Measurements from ENCODE around the gene SIRT2. TPM values are rescaled to one million over a fixed set of nuclear protein-coding genes. Genes with fewer than 3 reads are reported as not detected.

SIRT2 gene
- polyA plus RNA-seq, 3 donors: 57.5 to 65.9 (median 64.3) TPM

DNA sequence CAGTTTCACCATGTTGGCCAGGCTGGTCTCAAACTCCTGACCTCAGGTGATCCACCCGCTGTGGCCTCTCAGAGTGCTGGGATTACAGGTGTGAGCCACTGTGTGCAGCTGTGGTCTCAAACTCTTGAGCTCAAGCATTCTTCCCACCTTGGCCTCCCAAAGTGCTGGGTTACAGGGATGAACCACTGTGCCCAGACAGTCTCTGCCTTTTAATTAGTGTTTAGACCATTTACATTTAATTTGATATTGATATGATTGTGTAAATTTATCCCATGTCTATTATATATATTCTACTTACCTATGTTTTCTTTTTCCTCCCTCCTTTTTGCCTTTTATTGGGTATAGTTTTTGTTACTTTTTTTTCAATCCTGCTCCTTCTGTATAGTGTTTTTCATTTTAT, 2.3 kb upstream of the SIRT2 start:
- Histone ChIP-seq H3K4me2 (replicated peaks; ENCODE audit: extremely low read depth, low read length, poor library complexity, severe bottlenecking) (no peak overlapping the region), H3K4me1 (ENCODE audit: control insufficient read depth in 1 of 2, insufficient read depth in 2 of 2, low read length in 2 of 2) (peaks cover 18 to 28% of the 10 kb centered on the region in 2 donors), H3K36me3 (replicated peaks in 1 of 2; ENCODE audit: control insufficient read depth in 1 of 2, insufficient read depth in 2 of 2, low read length in 2 of 2) (peaks cover 22% of the 10 kb centered on the region in 2 donors), H3K9ac (ENCODE audit: insufficient read depth, low read length, poor library complexity, severe bottlenecking) (no peak overlapping the region), H3K79me2 (ENCODE audit: insufficient read depth, low read length) (peaks cover 46% of the 10 kb centered on the region), H3K4me3 (replicated peaks in 1 of 3; ENCODE audit: low read depth in 2 of 3, low read length in 3 of 3) (no peak overlapping the region), H4K20me1 (ENCODE audit: insufficient read depth, low read length) (no peaks in the 10 kb centered on the region), H2AFZ (ENCODE audit: insufficient read depth, low read depth, low read length, poor library complexity, severe bottlenecking) (no peak overlapping the region), H3K27me3 (ENCODE audit: control insufficient read depth in 2 of 2, insufficient read depth in 2 of 2, low read length in 2 of 2) (no peaks in the 10 kb centered on the region), H3K9me3 (replicated peaks in 1 of 2; ENCODE audit: control insufficient read depth in 1 of 2, insufficient read depth in 1 of 2, low read length in 2 of 2) (no peaks in the 10 kb centered on the region), H3K27ac (ENCODE audit: low read depth in 1 of 2, low read length in 2 of 2) (no peak overlapping the region)
- WGBS (ENCODE audit: insufficient coverage): 100% methylated on average over 1 of the region's 1 CpG
- no peak for DNase-seq
- TF ChIP-seq, protein P1, sequence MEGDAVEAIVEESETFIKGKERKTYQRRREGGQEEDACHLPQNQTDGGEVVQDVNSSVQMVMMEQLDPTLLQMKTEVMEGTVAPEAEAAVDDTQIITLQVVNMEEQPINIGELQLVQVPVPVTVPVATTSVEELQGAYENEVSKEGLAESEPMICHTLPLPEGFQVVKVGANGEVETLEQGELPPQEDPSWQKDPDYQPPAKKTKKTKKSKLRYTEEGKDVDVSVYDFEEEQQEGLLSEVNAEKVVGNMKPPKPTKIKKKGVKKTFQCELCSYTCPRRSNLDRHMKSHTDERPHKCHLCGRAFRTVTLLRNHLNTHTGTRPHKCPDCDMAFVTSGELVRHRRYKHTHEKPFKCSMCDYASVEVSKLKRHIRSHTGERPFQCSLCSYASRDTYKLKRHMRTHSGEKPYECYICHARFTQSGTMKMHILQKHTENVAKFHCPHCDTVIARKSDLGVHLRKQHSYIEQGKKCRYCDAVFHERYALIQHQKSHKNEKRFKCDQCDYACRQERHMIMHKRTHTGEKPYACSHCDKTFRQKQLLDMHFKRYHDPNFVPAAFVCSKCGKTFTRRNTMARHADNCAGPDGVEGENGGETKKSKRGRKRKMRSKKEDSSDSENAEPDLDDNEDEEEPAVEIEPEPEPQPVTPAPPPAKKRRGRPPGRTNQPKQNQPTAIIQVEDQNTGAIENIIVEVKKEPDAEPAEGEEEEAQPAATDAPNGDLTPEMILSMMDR (IDR thresholded peaks at IDR 0.05): no peak
- H3K36me3 Mint-ChIP-seq: peaks cover 29 to 36% of the 10 kb centered on the region in 2 donors
- H3K27ac Mint-ChIP-seq: peak overlapping the region in 2 of 7 donors; percentile 61 to 97
- H3K27me3 Mint-ChIP-seq (ENCODE audit: low read depth in 3 of 3): peaks cover 0 to 1% (median 0%) of the 10 kb centered on the region in 3 donors
- H3K4me1 Mint-ChIP-seq: peaks cover 30% of the 10 kb centered on the region
- H3K9me3 Mint-ChIP-seq: peaks cover 0 to 3% (median 0%) of the 10 kb centered on the region in 7 donors
- intact Hi-C loops (cut with micrococcal nuclease): no loop called here
- H3K4me3 Mint-ChIP-seq: no peak overlapping the region

DNA sequence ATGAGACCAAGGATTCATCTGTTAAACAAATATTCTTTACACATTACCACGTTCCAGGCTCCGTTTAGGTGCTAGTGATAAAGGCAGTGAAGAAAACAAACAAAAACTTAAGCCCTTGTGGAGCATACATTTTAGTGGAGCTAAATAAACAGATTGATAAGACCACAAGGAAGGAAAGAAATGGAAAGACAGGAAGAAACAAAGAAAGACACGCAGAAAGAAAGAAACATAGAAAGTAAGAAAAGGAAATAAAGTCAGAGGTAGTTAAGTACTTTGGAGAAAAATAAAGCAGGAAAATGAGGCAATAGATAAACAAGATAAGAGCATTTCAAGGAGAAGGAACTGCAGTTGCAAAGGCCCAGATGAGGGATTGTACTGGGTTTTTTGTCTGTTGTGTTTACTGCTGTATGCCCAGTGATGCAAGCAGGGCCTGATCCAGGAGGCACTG, 1.3 kb upstream of the SIRT2 start:
- peaks cover 52% of the 10 kb centered on the region for H3K79me2 ChIP-seq (ENCODE audit: insufficient read depth, low read length)
- 38% methylated on average over 1 of the region's 3 CpGs for WGBS (ENCODE audit: insufficient coverage)
- no peak for DNase-seq

More for the DNA sequence above, 1.3 kb upstream of the SIRT2 start:
- TF ChIP-seq, protein P1 (IDR thresholded peaks at IDR 0.05): no peak
- H4K20me1 ChIP-seq (ENCODE audit: insufficient read depth, low read length): no peaks in the 10 kb centered on the region
- intact Hi-C loops (cut with micrococcal nuclease): no loop called here
- H3K4me3 ChIP-seq (replicated peaks in 1 of 3; ENCODE audit: low read depth in 2 of 3, low read length in 3 of 3): peak overlapping the region in 2 of 3 experiments; percentile 71 to 79
- H3K4me1 ChIP-seq (ENCODE audit: control insufficient read depth in 1 of 2, insufficient read depth in 2 of 2, low read length in 2 of 2): peaks cover 18 to 28% of the 10 kb centered on the region in 2 donors
- no peaks in the 10 kb centered on the region for H3K27me3 ChIP-seq (ENCODE audit: control insufficient read depth in 2 of 2, insufficient read depth in 2 of 2, low read length in 2 of 2)
- H3K27ac ChIP-seq (ENCODE audit: low read depth in 1 of 2, low read length in 2 of 2): peak overlapping the region in 1 of 2 donors; percentile 97
- Mint-ChIP-seq H3K27me3 (ENCODE audit: low read depth in 3 of 3) (peaks cover 0 to 1% (median 0%) of the 10 kb centered on the region in 3 donors), H3K4me3 (peak overlapping the region in 1 of 2 donors; percentile 91), H3K9me3 (peaks cover 0 to 3% (median 0%) of the 10 kb centered on the region in 7 donors), H3K27ac (peak overlapping the region; percentile 85 to 99 (median 97)), H3K4me1 (peaks cover 30% of the 10 kb centered on the region), H3K36me3 (peaks cover 26 to 28% of the 10 kb centered on the region in 2 donors)
- no peak overlapping the region for H2AFZ ChIP-seq (ENCODE audit: insufficient read depth, low read depth, low read length, poor library complexity, severe bottlenecking)
- H3K9me3 ChIP-seq (replicated peaks in 1 of 2; ENCODE audit: control insufficient read depth in 1 of 2, insufficient read depth in 1 of 2, low read length in 2 of 2): no peaks in the 10 kb centered on the region
- H3K9ac ChIP-seq (ENCODE audit: insufficient read depth, low read length, poor library complexity, severe bottlenecking): peak overlapping the region; percentile 93
- H3K4me2 ChIP-seq (replicated peaks; ENCODE audit: extremely low read depth, low read length, poor library complexity, severe bottlenecking): peak overlapping the region; percentile 76
- H3K36me3 ChIP-seq (replicated peaks in 1 of 2; ENCODE audit: control insufficient read depth in 1 of 2, insufficient read depth in 2 of 2, low read length in 2 of 2): peaks cover 16 to 17% of the 10 kb centered on the region in 2 donors
